HG02852 (cell line): ENCODE measurements around the gene MKS1.

Experiments used
- ATAC-seq: cut with Tn5 transposase; IDR thresholded peaks from one replicate; pipeline ENCODE4 v1.9.1; 2021; ENCODE audit warnings: mild to moderate bottlenecking, moderate library complexity; ENCODE audit not compliant: unreplicated experiment

Gene MKS1

GRCh38 chr17:58245428-58246103 is 26.5 kb upstream of the MKS1 start:
- no peak for ATAC-seq

GRCh38 chr17:58244963-58245362 is 25.9 kb upstream of the MKS1 start:
- ATAC-seq: no peak

DNA sequence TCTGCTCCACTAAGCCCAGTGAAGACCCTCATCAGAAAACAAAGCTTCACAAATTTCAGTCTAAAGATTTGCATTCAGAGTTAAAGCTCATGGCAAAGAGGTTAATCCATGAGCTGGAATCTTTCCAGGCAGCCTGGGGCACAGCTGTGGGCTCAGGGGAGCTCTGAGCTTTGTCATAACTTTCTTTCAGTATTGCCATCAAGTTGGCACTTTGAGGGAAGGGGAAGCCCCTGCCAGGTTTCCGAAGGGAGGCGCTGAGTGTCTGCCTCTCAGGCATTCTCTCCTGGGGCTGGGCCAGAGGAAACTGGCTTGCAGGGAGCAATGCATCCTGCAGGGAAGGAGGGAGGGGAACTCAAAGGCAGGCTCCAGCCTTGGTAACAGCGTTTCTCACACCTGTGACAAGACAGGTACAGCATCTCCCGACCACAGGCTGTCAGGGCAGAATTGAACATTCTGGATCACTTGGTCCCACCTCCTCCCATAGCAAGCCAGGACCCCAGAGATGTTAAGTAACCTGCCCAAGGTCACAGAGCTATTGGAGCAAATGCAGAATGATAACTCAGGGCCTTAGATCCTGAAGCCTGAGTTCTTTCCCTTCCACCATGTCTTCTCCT is 23.2 kb upstream of the MKS1 start:
- ATAC-seq: no peak

GRCh38 chr17:58239987-58240386 is 20.9 kb upstream of the MKS1 start:
- ATAC-seq: no peak

DNA sequence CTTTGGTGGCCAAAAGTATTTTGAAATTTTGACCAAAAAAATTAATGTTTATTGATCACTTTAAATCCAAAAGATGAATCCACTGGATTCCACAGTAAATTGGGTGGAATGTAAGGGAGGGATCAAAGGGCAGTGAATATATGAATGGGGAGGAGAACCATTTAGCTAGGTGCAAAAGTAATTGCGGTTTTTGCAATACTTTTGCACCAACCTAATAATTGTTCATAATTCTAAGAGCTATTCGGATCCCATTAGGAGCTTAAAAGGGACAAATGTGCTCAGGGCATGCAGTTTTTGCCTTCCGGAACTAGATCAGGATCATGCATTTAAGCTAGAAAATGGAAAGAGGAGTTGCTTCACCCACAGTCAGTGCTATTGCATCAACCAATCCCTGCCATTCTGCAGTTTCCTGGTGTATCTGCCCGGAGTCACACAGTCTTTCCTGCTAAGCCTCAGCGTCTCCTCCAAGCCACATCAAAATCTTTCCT is 19.1 kb upstream of the MKS1 start, which contains the start of gene LPO:
TSS of gene LPO (plus strand) at position 438 of the 488 bp plus-strand sequence. CDS start 4,396 bp downstream, outside the sequence.
- no peak for ATAC-seq

- ATAC-seq: no peak
These were observed 17.3 kb upstream of the MKS1 start for GRCh38 chr17:58236394-58236793.

DNA sequence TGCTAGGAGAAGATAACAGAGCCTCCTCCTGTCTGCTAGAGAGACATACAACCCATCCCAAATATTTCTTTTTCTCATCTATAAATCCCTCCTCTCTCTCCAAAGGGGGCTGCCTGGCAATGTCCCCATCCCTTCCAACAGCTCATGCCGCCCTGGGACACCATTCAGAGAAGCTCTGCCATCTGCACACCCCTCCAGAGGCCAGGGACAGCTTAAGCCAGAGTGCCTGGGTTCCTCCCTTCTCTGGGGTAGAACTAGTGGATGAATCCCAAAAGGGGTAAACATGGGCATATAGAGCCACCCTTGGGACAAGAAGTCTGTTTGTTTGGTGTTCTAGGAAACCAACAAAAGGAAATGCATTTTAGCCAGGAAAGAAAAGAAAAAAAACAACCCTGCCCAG is 16.8 kb upstream of the MKS1 start:
- no peak for ATAC-seq

DNA sequence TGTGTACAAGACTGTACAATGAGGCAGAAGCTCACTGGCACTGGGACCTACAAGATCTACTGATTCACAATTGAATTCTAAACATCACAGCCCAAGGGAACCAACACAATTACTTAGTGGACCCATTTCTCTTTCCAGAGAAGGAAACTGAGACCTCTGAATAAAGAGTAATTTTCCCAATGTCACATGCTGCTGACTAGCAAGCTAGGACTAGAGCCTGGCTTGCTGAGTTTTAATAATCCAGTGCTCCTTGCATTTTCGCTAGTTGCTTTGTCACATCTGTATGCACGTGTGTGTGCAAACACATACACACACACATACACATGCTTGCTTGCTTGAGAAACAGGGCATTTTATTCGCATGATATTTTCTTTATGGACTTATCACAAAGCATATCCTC is 15.5 kb upstream of the MKS1 start:
- no peak for ATAC-seq

DNA sequence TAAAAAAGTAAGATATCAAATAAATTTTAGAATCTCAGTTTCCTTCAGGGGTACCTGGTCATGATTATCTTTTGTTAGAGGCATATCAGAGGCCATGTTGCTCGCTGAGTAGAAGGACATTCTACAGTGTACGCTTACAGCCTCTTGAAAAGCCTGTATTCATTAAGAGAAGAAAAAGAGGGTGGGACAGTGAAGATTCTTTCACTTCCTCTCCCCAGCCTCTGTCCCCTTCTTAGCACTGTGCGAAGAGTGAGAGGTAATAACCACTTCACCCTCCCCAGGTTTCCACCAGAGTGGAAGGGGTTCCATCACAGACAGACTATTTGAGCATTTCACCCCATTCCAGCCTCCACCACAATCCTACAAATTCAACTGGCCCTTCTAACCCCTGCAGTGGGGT is 14.5 kb upstream of the MKS1 start:
- ATAC-seq: peak; percentile 70

- peak; percentile 80 for ATAC-seq
These were observed 13.7 kb upstream of the MKS1 start for GRCh38 chr17:58232707-58233156.

- ATAC-seq: no peak
These were observed 12.6 kb upstream of the MKS1 start for GRCh38 chr17:58231641-58232040.

DNA sequence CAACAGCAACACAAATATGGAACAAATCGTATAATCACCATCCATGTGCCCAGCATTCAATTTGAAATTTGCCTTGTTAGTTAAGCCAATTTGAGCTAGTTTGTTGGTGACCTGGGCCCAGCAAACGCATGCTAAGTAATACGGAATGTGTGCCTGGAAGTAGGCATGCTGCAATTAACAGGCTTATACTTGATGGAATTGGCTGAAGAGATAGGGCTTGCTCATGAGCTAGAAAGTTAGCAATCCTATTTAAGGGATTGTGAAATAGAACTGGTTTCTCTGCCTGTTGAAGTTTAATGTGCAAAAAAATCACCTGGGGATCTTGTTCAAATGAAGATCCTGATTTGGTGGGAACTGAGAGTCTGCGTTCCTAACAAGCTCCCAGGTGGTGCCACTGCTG is 10.8 kb upstream of the MKS1 start:
- no peak for ATAC-seq

- ATAC-seq: no peak
These were observed 10.3 kb upstream of the MKS1 start for GRCh38 chr17:58229384-58229783.

- no peak for ATAC-seq
These were observed 9.6 kb upstream of the MKS1 start for GRCh38 chr17:58228679-58229078.

DNA sequence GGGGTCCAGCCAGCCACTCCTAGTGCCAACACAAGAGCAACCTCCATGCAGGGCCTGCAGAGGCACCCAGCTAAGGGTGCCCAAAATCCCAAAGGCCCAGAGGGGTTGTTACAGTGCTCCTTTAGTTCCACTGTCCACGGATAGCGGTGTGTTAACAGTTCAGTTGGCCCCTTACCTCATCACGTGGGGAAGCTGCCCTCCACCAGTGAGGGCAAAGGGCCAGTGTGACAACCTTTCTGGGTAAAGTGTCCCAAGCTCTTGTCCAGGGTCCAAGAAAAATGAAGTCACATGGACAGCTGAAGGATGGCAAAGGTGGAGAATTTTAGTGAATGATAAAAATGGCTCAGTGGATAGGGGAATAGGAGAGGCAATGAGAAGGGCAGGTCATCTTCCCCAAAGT is 8.7 kb upstream of the MKS1 start:
- ATAC-seq: no peak

- no peak for ATAC-seq
These were observed 5.3 kb upstream of the MKS1 start for GRCh38 chr17:58224315-58224714.

DNA sequence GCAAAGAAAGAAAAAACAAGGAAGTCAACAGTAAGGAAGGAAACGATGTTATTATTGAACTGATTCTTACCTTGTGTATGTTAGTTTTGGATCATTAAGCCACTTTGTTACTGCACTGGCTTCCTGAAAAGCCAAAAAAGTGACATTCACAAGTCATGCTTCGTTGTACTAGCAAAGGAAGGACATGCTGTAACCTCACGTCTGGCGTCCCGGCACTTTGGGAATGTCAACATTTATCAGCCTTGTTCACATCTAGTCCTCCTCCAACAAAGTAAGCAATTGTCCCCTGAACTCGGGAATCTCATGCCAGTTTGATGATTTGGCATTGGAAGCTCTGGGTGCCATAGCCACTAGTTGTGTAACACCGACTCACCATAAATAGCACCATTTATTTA is 731 bp upstream of the MKS1 start:
- ATAC-seq: no peak

GRCh38 chr17:58217766-58218165 is 1.3 kb downstream of the MKS1 start:
- ATAC-seq: no peak

GRCh38 chr17:58215685-58216084 is 3.4 kb downstream of the MKS1 start:
- ATAC-seq: no peak

DNA sequence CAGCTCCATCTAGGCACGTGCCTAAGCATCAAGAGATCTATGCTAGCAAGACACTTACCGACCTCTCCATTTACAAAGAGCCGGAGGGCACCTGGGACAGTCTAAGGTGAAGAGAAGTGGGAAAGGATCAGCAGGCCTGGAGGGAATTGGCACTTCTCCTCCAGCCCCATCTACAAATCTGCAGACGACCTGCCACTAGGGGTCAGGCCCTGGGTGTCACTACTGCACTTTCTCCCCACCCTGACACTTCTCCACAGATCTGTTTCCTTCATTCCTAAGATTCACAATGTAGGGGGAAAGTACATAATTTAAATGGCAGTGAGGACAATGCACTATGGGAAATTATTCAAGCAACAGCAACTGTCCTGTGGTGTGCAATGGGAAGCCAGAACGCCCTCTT is 8.1 kb downstream of the MKS1 start:
- ATAC-seq: no peak

GRCh38 chr17:58208344-58208743 is 10.7 kb downstream of the MKS1 start:
- ATAC-seq: no peak

GRCh38 chr17:58207451-58207850 is 11.6 kb downstream of the MKS1 start:
- ATAC-seq: no peak

GRCh38 chr17:58205936-58206335 is 13.1 kb downstream of the MKS1 start:
- no peak for ATAC-seq
